Measurements from ENCODE around the gene APOBEC3A. TPM values are rescaled to one million over a fixed set of nuclear protein-coding genes. Genes with fewer than 3 reads are reported as not detected.
"Not testable (repeated sequence)": the region's sequence is repeated elsewhere in the genome, so short reads cannot be mapped to it uniquely, and the experiment has no call there.

The APOBEC3A gene
- total RNA-seq, 6 experiments from 2014 or later = 0.73 to 2.8 (median 1.1) TPM

GRCh38 chr22:38981005-38981991, 23.9 kb downstream of the APOBEC3A start:
- no peaks in the 10 kb centered on the region for H3K36me3 ChIP-seq
- intact Hi-C loops (cut with DNase I) = no loop called here
- peak overlapping the region in 2 of 3 donors; percentile 46 to 53 for H3K4me3 ChIP-seq

GRCh38 chr22:38981992-38982927, 24.9 kb downstream of the APOBEC3A start, which contains the start of gene APOBEC3B:
Gene APOBEC3B, plus strand, starts transcription at chr22:38982347. Its CDS starts 107 bp downstream, at chr22:38982454.
- peak; percentile 92 to 98 (median 98) for ATAC-seq
- Histone ChIP-seq H3K9me3 (no peaks in the 10 kb centered on the region), H3K27ac (peak within 1 kb of the TSS in 1 of 3 donors; percentile 24), H3K27me3 (no peaks in the 10 kb centered on the region), H3K4me3 (peak within 1 kb of the TSS in 2 of 3 donors; percentile 46 to 53), H3K36me3 (no peaks in the 10 kb centered on the region), H3K4me1 (peaks cover 0 to 6% (median 0%) of the 10 kb centered on the region in 4 donors)
- WGBS (ENCODE audit: insufficient coverage, low coverage, low lambda C conversion rate, missing lambda C conversion rate) = 21% methylated on average over 13 of the region's 16 CpGs
- intact Hi-C loops (cut with DNase I) = no loop called here
- peak; percentile 8 for TF ChIP-seq POLR2A (IDR thresholded peaks at IDR 0.05)
- TF ChIP-seq CTCF (IDR thresholded peaks at IDR 0.05) = no peak
- peak; percentile 66 to 86 (median 84) for DNase-seq

More at GRCh38 chr22:38981005-38981991, 23.9 kb downstream of the APOBEC3A start:
- ATAC-seq (peak; percentile 48 to 54 (median 52)), DNase-seq (peak in 1 of 3 donors; percentile 52)
- WGBS (ENCODE audit: insufficient coverage, low coverage, low lambda C conversion rate, missing lambda C conversion rate) = 23% methylated on average over 16 of the region's 27 CpGs
- TF ChIP-seq CTCF (IDR thresholded peaks at IDR 0.05) (peak in 3 of 4 donors; percentile 12 to 33 (median 32)), POLR2A (IDR thresholded peaks at IDR 0.05) (no peak)
- Histone ChIP-seq H3K27me3 (no peaks in the 10 kb centered on the region), H3K9me3 (no peaks in the 10 kb centered on the region), H3K27ac (no peak overlapping the region), H3K4me1 (peaks cover 0 to 6% (median 0%) of the 10 kb centered on the region in 4 donors)

GRCh38 chr22:38984224-38984623, 26.8 kb downstream of the APOBEC3A start:
- DNase-seq = no peak
- 100% methylated on average over 2 of the region's 2 CpGs for WGBS (ENCODE audit: insufficient coverage, low coverage, low lambda C conversion rate, missing lambda C conversion rate)
- no peak overlapping the region for H3K27ac ChIP-seq
- H3K4me1 ChIP-seq = peaks cover 0 to 6% (median 0%) of the 10 kb centered on the region in 4 donors
- no peak for ATAC-seq
- no peaks in the 10 kb centered on the region for H3K9me3 ChIP-seq
- H3K4me3 ChIP-seq = no peak overlapping the region
- H3K27me3 ChIP-seq = no peaks in the 10 kb centered on the region
- intact Hi-C loops (cut with DNase I) = no loop called here
- no peaks in the 10 kb centered on the region for H3K36me3 ChIP-seq
- TF ChIP-seq CTCF (IDR thresholded peaks at IDR 0.05) = no peak
- no peak for TF ChIP-seq POLR2A (IDR thresholded peaks at IDR 0.05)

GRCh38 chr22:38984784-38985757, 27.7 kb downstream of the APOBEC3A start:
- H3K36me3 ChIP-seq; H3K4me3 ChIP-seq; H3K27ac ChIP-seq; H3K4me1 ChIP-seq; intact Hi-C loops (cut with DNase I); H3K27me3 ChIP-seq; H3K9me3 ChIP-seq: not testable (repeated sequence)
- DNase-seq (peak in 2 of 3 donors; percentile 45 to 54), ATAC-seq (peak in 2 of 4 donors; percentile 26 to 66)
- 29% methylated on average over 7 of the region's 9 CpGs for WGBS (ENCODE audit: insufficient coverage, low coverage, low lambda C conversion rate, missing lambda C conversion rate)

Measured in right lobe of liver (tissue), 6 donors.